ENCODE measurements around the gene PLEKHG5.
"Not testable (repeated sequence)": the region's sequence is repeated elsewhere in the genome, so short reads cannot be mapped to it uniquely, and the experiment has no call there.

Gene PLEKHG5

GRCh38 chr1:6445062-6445763 lies 46.3 kb downstream of the PLEKHG5 start:
- no peak for DNase-seq

GRCh38 chr1:6444377-6444776 lies 47.1 kb downstream of the PLEKHG5 start:
- no peak for DNase-seq

- no peak for DNase-seq
Observed at GRCh38 chr1:6443339-6444115, 47.9 kb downstream of the PLEKHG5 start.

- DNase-seq, result no peak
Observed at GRCh38 chr1:6441586-6441985, 49.9 kb downstream of the PLEKHG5 start.

- no peak for DNase-seq
Observed at GRCh38 chr1:6440198-6441126, 51.0 kb downstream of the PLEKHG5 start.

GRCh38 chr1:6438047-6438525 lies 53.4 kb downstream of the PLEKHG5 start:
- peak; percentile 49 for DNase-seq

- not testable (repeated sequence) for DNase-seq
Observed at GRCh38 chr1:6437012-6437700, 54.3 kb downstream of the PLEKHG5 start.

- DNase-seq, result not testable (repeated sequence)
Observed at GRCh38 chr1:6436277-6436676, 55.2 kb downstream of the PLEKHG5 start.

- no peak for DNase-seq
Observed at GRCh38 chr1:6435547-6435946, 55.9 kb downstream of the PLEKHG5 start.

- DNase-seq, result no peak
Observed at GRCh38 chr1:6435129-6435528, 56.3 kb downstream of the PLEKHG5 start.

GRCh38 chr1:6434186-6434585 lies 57.3 kb downstream of the PLEKHG5 start:
- DNase-seq, result no peak

- not testable (repeated sequence) for DNase-seq
Observed at GRCh38 chr1:6431645-6432579, 59.6 kb downstream of the PLEKHG5 start.

GRCh38 chr1:6429660-6430411 lies 61.6 kb downstream of the PLEKHG5 start:
- not testable (repeated sequence) for DNase-seq

- not testable (repeated sequence) for DNase-seq
Observed at GRCh38 chr1:6428453-6428852, 63.0 kb downstream of the PLEKHG5 start.

GRCh38 chr1:6427441-6428390 lies 63.8 kb downstream of the PLEKHG5 start:
- no peak for DNase-seq

GRCh38 chr1:6426972-6427350 lies 64.5 kb downstream of the PLEKHG5 start:
- DNase-seq, result no peak

- no peak for DNase-seq
Observed at GRCh38 chr1:6426277-6426971, 65.0 kb downstream of the PLEKHG5 start.

- DNase-seq, result no peak
Observed at GRCh38 chr1:6425658-6426057, 65.8 kb downstream of the PLEKHG5 start.

All from NCI-H2029 treated with DMSO at 0.1 percent for 48 hours (cell line).